Stimulated activated CD4-positive, alpha-beta T cell treated with anti-CD3 and anti-CD28 coated beads, Interleukin-1b, Interleukin-23, amount 100 ng/mL, for 24 hours (primary cell): ENCODE data around the gene SAP130.

Source experiments
- DNase-seq, 4 experiments: peaks; one replicate each; pipeline ENCODE4 v3.0.0-alpha.2; 2020; ENCODE audit warnings: low read depth in 4 of 4, low spot score in 1 of 4

Gene SAP130

GRCh38 chr2:128026448-128027277, 1.2 kb downstream of the SAP130 start:
- peak in 1 of 4 experiments; percentile 4 for DNase-seq

GRCh38 chr2:128024816-128025215, 3.0 kb downstream of the SAP130 start:
- DNase-seq = no peak

- DNase-seq = no peak
Observed at GRCh38 chr2:128017561-128017960, 10.3 kb downstream of the SAP130 start.

- DNase-seq = no peak
Observed at GRCh38 chr2:128016620-128017019, 11.2 kb downstream of the SAP130 start.

GRCh38 chr2:128012698-128013097, 15.2 kb downstream of the SAP130 start:
- no peak for DNase-seq

GRCh38 chr2:128008074-128008672, 19.7 kb downstream of the SAP130 start:
- DNase-seq = no peak

- DNase-seq = no peak
Observed at GRCh38 chr2:128004509-128004908, 23.4 kb downstream of the SAP130 start.

GRCh38 chr2:128003463-128003862, 24.4 kb downstream of the SAP130 start:
- DNase-seq = no peak

- no peak for DNase-seq
Observed at GRCh38 chr2:127996160-127996559, 31.7 kb downstream of the SAP130 start.

- no peak for DNase-seq
Observed at GRCh38 chr2:127995725-127996124, 32.1 kb downstream of the SAP130 start.

- DNase-seq = no peak
Observed at GRCh38 chr2:127993659-127994058, 34.2 kb downstream of the SAP130 start.

- DNase-seq = no peak
Observed at GRCh38 chr2:127991742-127992141, 36.1 kb downstream of the SAP130 start.

- DNase-seq = no peak
Observed at GRCh38 chr2:127986548-127987079, 41.2 kb downstream of the SAP130 start.

- no peak for DNase-seq
Observed at GRCh38 chr2:127985735-127986134, 42.1 kb downstream of the SAP130 start.

GRCh38 chr2:127985026-127985734, 42.7 kb downstream of the SAP130 start:
- no peak for DNase-seq

- DNase-seq = no peak
Observed at GRCh38 chr2:127984551-127984950, 43.3 kb downstream of the SAP130 start.

GRCh38 chr2:127969446-127969845, 58.4 kb downstream of the SAP130 start:
- no peak for DNase-seq

GRCh38 chr2:127968610-127969339, 59.1 kb downstream of the SAP130 start:
- DNase-seq = no peak

GRCh38 chr2:127961729-127962128, 66.1 kb downstream of the SAP130 start:
- no peak for DNase-seq

GRCh38 chr2:127957240-127957639, 70.6 kb downstream of the SAP130 start:
- no peak for DNase-seq

GRCh38 chr2:127954857-127955256, 73.0 kb downstream of the SAP130 start:
- no peak for DNase-seq
